GM23248 (cell line): Measurements from ENCODE around the gene ATOSA. TPM values are rescaled to one million over a fixed set of nuclear protein-coding genes. Genes with fewer than 3 reads are reported as not detected.

Experiments used
- DNase-seq: peaks from one replicate; pipeline ENCODE4 v3.0.0-alpha.2; 2015
- H2AFZ ChIP-seq: fragments of 200-600 bp; sonication (generic); 2 replicates; pipeline ENCODE4 v1.6.1; 2016; ENCODE audit warnings: antibody characterized with exemption
- H3F3A ChIP-seq: fragments of 200-600 bp; sonication (generic); 2 replicates; pipeline ENCODE4 v1.6.1; 2016; ENCODE audit warnings: mild to moderate bottlenecking, antibody characterized with exemption, mixed run types; ENCODE audit not compliant: insufficient read depth
- H3K27ac ChIP-seq: fragments of 200-600 bp; sonication (generic); 2 replicates; pipeline ENCODE4 v1.5.1; 2016; ENCODE audit warnings: mild to moderate bottlenecking
- H3K27me3 ChIP-seq: fragments of 200-600 bp; sonication (generic); replicated peaks from 2 replicates; pipeline ENCODE4 v1.6.1; 2016; ENCODE audit warnings: mild to moderate bottlenecking; ENCODE audit not compliant: insufficient read depth
- H3K36me3 ChIP-seq: fragments of 200-600 bp; sonication (generic); 2 replicates; pipeline ENCODE4 v1.6.1; 2016; ENCODE audit warnings: low read depth, mild to moderate bottlenecking
- H3K4me1 ChIP-seq: fragments of 200-600 bp; sonication (generic); 2 replicates; pipeline ENCODE4 v1.6.1; 2016; ENCODE audit warnings: mild to moderate bottlenecking; ENCODE audit not compliant: insufficient read depth
- H3K4me2 ChIP-seq: fragments of 200-600 bp; sonication (generic); one replicate; pipeline ENCODE4 v1.6.1; 2016; ENCODE audit warnings: mild to moderate bottlenecking; ENCODE audit not compliant: unreplicated experiment
- H3K4me3 ChIP-seq: fragments of 200-600 bp; sonication (generic); 2 replicates; pipeline ENCODE4 v1.5.1; 2016; ENCODE audit warnings: mild to moderate bottlenecking
- H3K79me2 ChIP-seq: fragments of 200-600 bp; sonication (generic); 2 replicates; pipeline ENCODE4 v1.6.1; 2016; ENCODE audit warnings: mild to moderate bottlenecking; ENCODE audit not compliant: insufficient read depth
- H3K9ac ChIP-seq: fragments of 200-600 bp; sonication (generic); 2 replicates; pipeline ENCODE4 v1.6.1; 2016; ENCODE audit warnings: mild to moderate bottlenecking
- H3K9me2 ChIP-seq: fragments of 200-600 bp; sonication (generic); 2 replicates; pipeline ENCODE4 v1.6.1; 2016; ENCODE audit warnings: mixed run types, mild to moderate bottlenecking, moderate library complexity; ENCODE audit not compliant: insufficient read depth
- H3K9me3 ChIP-seq: fragments of 200-600 bp; sonication (generic); one replicate; pipeline ENCODE4 v1.6.1; 2017; ENCODE audit warnings: low read depth
- H4K20me1 ChIP-seq: fragments of 200-600 bp; sonication (generic); 2 replicates; pipeline ENCODE4 v1.6.0; 2016; ENCODE audit not compliant: insufficient read depth
- EZH2 ChIP-seq: fragments of 200-600 bp; sonication (generic); IDR thresholded peaks from 2 replicates; pipeline ENCODE4 v1.6.1; 2018; ENCODE audit warnings: antibody characterized with exemption, mild to moderate bottlenecking; ENCODE audit not compliant: insufficient read depth, poor library complexity, severe bottlenecking
- EZH2phosphoT487 ChIP-seq: fragments of 200-600 bp; sonication (generic); IDR thresholded peaks from 2 replicates; pipeline ENCODE4 v1.6.1; 2018; ENCODE audit warnings: antibody characterized with exemption, moderate library complexity, mild to moderate bottlenecking, low read depth; ENCODE audit not compliant: insufficient read depth
- WGBS, 2 experiments: methylation state at CpG; one replicate each; pipeline ENCODE4 v1.1.6; 2015 to 2017; ENCODE audit warnings: low lambda C conversion rate in 2 of 2, low coverage in 1 of 2; ENCODE audit errors: missing lambda C conversion rate in 2 of 2; 5-methylcytosine and 5-hydroxymethylcytosine counted together
- in situ Hi-C: fragments of 300-500 bp; cut with MboI; formaldehyde crosslinking; loops from 2 replicates; pipeline ENCODE4 v1.15.0; 2020
- polyA plus RNA-seq: library from polyadenylated mRNA; unstranded; fragments of >200 nt; fragmentation: Nextera tagmentation; extraction: Ambion mirVana; gene quantifications from 2 replicates; pipeline ENCODE4 v1.2.1, GENCODE V29; 2016
- total RNA-seq: library from RNA; depleted of rRNA; stranded (reverse); fragments of >200 nt; shearing (Covaris generic); gene quantifications from 2 replicates; pipeline ENCODE4 v1.2.3, GENCODE V29; 2014

ATOSA gene
- total and polyA plus RNA-seq, 2 experiments from 2014 or later: 6.3 to 11.0 TPM

- H3K27ac ChIP-seq: no peak overlapping the region
- H3K36me3 ChIP-seq: no peaks in the 10 kb centered on the region
- no peak overlapping the region for H3K4me3 ChIP-seq
- H3K4me1 ChIP-seq: no peaks in the 10 kb centered on the region
- WGBS, 2 experiments: 77 to 90% methylated on average over 1 of the region's 1 CpG
- in situ Hi-C loops: no loop called here
- peaks cover 16% of the 10 kb centered on the region for H3K27me3 ChIP-seq
- DNase-seq: no peak
- no peaks in the 10 kb centered on the region for H3K9me2 ChIP-seq
- TF ChIP-seq EZH2phosphoT487 (no peak), EZH2 (no peak)
- no peak overlapping the region for H2AFZ ChIP-seq
- no peaks in the 10 kb centered on the region for H4K20me1 ChIP-seq
- no peak overlapping the region for H3K9ac ChIP-seq
- H3K4me2 ChIP-seq: no peak overlapping the region
- H3K9me3 ChIP-seq: no peaks in the 10 kb centered on the region
- no peaks in the 10 kb centered on the region for H3K79me2 ChIP-seq
- no peaks in the 10 kb centered on the region for H3F3A ChIP-seq
Observed at GRCh38 chr15:52706091-52706490, 26.9 kb upstream of the ATOSA start.

GRCh38 chr15:52702390-52702789 lies 23.2 kb upstream of the ATOSA start:
- H3F3A ChIP-seq: no peaks in the 10 kb centered on the region
- H3K4me2 ChIP-seq: no peak overlapping the region
- H3K4me1 ChIP-seq: no peaks in the 10 kb centered on the region
- DNase-seq: no peak
- H2AFZ ChIP-seq: no peak overlapping the region
- H3K9ac ChIP-seq: no peak overlapping the region
- H4K20me1 ChIP-seq: no peaks in the 10 kb centered on the region
- no peaks in the 10 kb centered on the region for H3K9me2 ChIP-seq
- no peak overlapping the region for H3K4me3 ChIP-seq
- peaks cover 16% of the 10 kb centered on the region; the same call in 1 of the 2 replicates for H3K27me3 ChIP-seq
- TF ChIP-seq EZH2 (no peak), EZH2phosphoT487 (no peak)
- no peaks in the 10 kb centered on the region for H3K79me2 ChIP-seq
- in situ Hi-C loops: no loop called here
- H3K36me3 ChIP-seq: no peaks in the 10 kb centered on the region
- 13 to 21% methylated on average over 1 of the region's 1 CpG for WGBS, 2 experiments
- no peaks in the 10 kb centered on the region for H3K9me3 ChIP-seq
- no peak overlapping the region for H3K27ac ChIP-seq

- TF ChIP-seq EZH2: no peak
- TF ChIP-seq EZH2phosphoT487: no peak
- WGBS, 2 experiments: 70 to 75% methylated on average over 3 of the region's 3 CpGs
Observed at GRCh38 chr15:52699457-52699856, 20.3 kb upstream of the ATOSA start.

GRCh38 chr15:52698514-52698913 lies 19.3 kb upstream of the ATOSA start:
- 0% methylated on average over 1 of the region's 1 CpG for WGBS, 2 experiments

More at GRCh38 chr15:52699457-52699856, 20.3 kb upstream of the ATOSA start:
- DNase-seq: no peak
- H3K9me2 ChIP-seq: no peaks in the 10 kb centered on the region
- no peaks in the 10 kb centered on the region for H3K4me1 ChIP-seq
- no peaks in the 10 kb centered on the region for H3K36me3 ChIP-seq
- H3K9me3 ChIP-seq: no peaks in the 10 kb centered on the region
- H3F3A ChIP-seq: no peaks in the 10 kb centered on the region
- no peak overlapping the region for H3K9ac ChIP-seq
- no peak overlapping the region for H3K27ac ChIP-seq
- no peak overlapping the region for H3K4me3 ChIP-seq
- H2AFZ ChIP-seq: no peak overlapping the region
- peaks cover 16% of the 10 kb centered on the region; the same call in 1 of the 2 replicates for H3K27me3 ChIP-seq
- H3K79me2 ChIP-seq: no peaks in the 10 kb centered on the region
- in situ Hi-C loops: no loop called here
- H3K4me2 ChIP-seq: no peak overlapping the region
- no peaks in the 10 kb centered on the region for H4K20me1 ChIP-seq

GRCh38 chr15:52697051-52697450 lies 17.9 kb upstream of the ATOSA start:
- in situ Hi-C loops: no loop called here
- Histone ChIP-seq H3F3A (no peaks in the 10 kb centered on the region), H3K4me1 (no peaks in the 10 kb centered on the region), H3K79me2 (no peaks in the 10 kb centered on the region), H3K4me2 (no peak overlapping the region), H3K9me3 (no peaks in the 10 kb centered on the region), H3K9ac (no peak overlapping the region), H3K27ac (no peak overlapping the region), H3K9me2 (no peaks in the 10 kb centered on the region), H4K20me1 (no peaks in the 10 kb centered on the region), H2AFZ (no peak overlapping the region), H3K36me3 (no peaks in the 10 kb centered on the region), H3K4me3 (no peak overlapping the region), H3K27me3 (peaks cover 7% of the 10 kb centered on the region; the same call in 1 of the 2 replicates)
- DNase-seq: no peak
- no peak for TF ChIP-seq EZH2phosphoT487
- TF ChIP-seq EZH2: no peak
- 80% methylated on average over 2 of the region's 2 CpGs for WGBS, 2 experiments

More at GRCh38 chr15:52698514-52698913, 19.3 kb upstream of the ATOSA start:
- peaks cover 16% of the 10 kb centered on the region; the same call in 1 of the 2 replicates for H3K27me3 ChIP-seq
- no peaks in the 10 kb centered on the region for H3K4me1 ChIP-seq
- no peak overlapping the region for H3K4me2 ChIP-seq
- no peaks in the 10 kb centered on the region for H3K79me2 ChIP-seq
- H3K9ac ChIP-seq: no peak overlapping the region
- H2AFZ ChIP-seq: no peak overlapping the region
- H3K4me3 ChIP-seq: no peak overlapping the region
- no peaks in the 10 kb centered on the region for H3K9me3 ChIP-seq
- no peaks in the 10 kb centered on the region for H3K36me3 ChIP-seq
- no peak overlapping the region for H3K27ac ChIP-seq
- TF ChIP-seq EZH2 (no peak), EZH2phosphoT487 (no peak)
- no peaks in the 10 kb centered on the region for H3K9me2 ChIP-seq
- no peak for DNase-seq
- H4K20me1 ChIP-seq: no peaks in the 10 kb centered on the region
- in situ Hi-C loops: no loop called here
- no peaks in the 10 kb centered on the region for H3F3A ChIP-seq
